Left colon (tissue), 2 donors: ENCODE measurements around the gene APOOL. TPM values are rescaled to one million over a fixed set of nuclear protein-coding genes. Genes with fewer than 3 reads are reported as not detected.
"Not testable (repeated sequence)": the region's sequence is repeated elsewhere in the genome, so short reads cannot be mapped to it uniquely, and the experiment has no call there.

Experiments
- ATAC-seq: fragments of 200-7000 bp; cut with Tn5 transposase; one replicate; pipeline ENCODE4 v1.9.1; 2020; ENCODE audit warnings: mild to moderate bottlenecking, moderate library complexity
- DNase-seq, 2 donors: peaks; one replicate each; pipeline ENCODE4 v3.0.0-alpha.2; 2020
- intact Hi-C, 2 donors: fragments of 100-400 bp; cut with DNase I in 1 of 2; cut with micrococcal nuclease in 1 of 2; formaldehyde crosslinking; loops; one replicate each; pipeline versions ENCODE4 v1.11.2 to v1.14.0; 2022; cut with DNase I, micrococcal nuclease
- long read RNA-seq: library from polyadenylated mRNA; unstranded; transcript quantifications from one replicate; pipeline ENCODE4 v2.0.0, GENCODE V29; 2021
- total RNA-seq, 2 donors: library from RNA; stranded (reverse); fragmentation: NEBNext Ultra II Directional; extraction: Animal tissue kit (Norgen Biotek cat#: 25700); gene quantifications; one replicate each; pipeline ENCODE4 v1.2.1, GENCODE V29; 2021
- donor health status: DM: no; HTN: no; CAD: no.
- donor health status: DM: yes; HTN: yes; CAD: no.

APOOL gene
- total RNA-seq, result 10 to 100 TPM; 22.8 to 24.4 TPM
- long read RNA-seq, partial matches to known transcripts, result 1 of 6 reads
- long read RNA-seq, other reads (novel, unspliced or antisense), result 5 of 6 reads

DNA sequence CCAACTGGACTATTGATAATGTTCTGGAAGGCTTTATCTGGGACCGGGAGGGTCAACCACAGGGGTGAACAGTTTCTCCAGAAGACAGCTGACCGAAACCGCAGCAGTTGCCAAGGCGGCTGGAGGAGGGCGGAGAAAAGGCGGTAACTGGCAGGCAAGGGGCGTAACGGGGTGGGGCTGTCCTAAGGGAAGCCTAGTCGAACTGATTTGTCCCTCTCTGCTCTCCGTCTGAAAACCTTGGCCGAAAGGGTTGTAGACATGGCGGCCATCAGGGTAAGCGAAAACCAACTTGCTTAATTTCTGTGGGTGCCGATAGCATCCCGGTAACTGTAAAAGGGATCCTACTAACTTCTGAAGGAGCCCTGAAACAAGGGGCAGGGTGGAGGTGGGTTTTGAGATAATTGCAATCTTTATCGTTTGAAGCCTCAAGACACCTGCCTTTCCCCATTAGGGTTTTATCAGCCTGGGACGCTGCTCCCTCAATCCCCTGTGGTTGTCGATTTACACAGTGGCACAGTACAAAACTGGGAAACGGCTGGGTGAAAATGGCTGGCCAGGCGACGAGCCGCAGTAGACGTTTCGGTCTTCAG, at the start of gene APOOL:
APOOL (plus strand) TSS at position 223 of the 590 bp plus-strand sequence; CDS start at position 259, 36 bp downstream.
- DNase-seq, result peak; percentile 87 to 90
- ATAC-seq, result peak; percentile 99
- intact Hi-C loops, result no loop called here

- ATAC-seq (no peak), DNase-seq (no peak)
- intact Hi-C loops, result no loop called here
Measured at GRCh38 chrX:84956304-84956703, 47.4 kb upstream of the APOOL start.

GRCh38 chrX:84974803-84975202, 28.9 kb upstream of the APOOL start:
- ATAC-seq (no peak), DNase-seq (no peak)
- intact Hi-C loops, result no loop called here

DNA sequence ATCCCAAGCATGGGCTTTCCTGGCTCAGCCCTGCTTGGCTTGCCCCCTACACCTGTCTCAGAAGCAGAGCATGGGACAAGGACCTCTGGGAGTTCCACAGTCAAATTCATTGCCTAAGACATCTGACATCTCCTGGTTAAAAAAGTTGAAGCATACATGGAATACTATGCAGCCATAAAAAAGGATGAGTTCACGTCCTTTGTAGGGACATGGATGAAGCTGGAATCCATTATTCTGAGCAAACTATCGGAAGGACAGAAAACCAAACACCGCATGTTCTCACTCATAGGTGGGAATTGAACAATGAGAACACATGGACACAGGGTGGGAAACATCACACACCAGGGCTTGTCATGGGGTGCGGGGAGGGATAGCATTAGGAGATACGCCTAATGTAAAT, 11.9 kb upstream of the APOOL start:
- DNase-seq, ATAC-seq, intact Hi-C loops: not testable (repeated sequence)

DNA sequence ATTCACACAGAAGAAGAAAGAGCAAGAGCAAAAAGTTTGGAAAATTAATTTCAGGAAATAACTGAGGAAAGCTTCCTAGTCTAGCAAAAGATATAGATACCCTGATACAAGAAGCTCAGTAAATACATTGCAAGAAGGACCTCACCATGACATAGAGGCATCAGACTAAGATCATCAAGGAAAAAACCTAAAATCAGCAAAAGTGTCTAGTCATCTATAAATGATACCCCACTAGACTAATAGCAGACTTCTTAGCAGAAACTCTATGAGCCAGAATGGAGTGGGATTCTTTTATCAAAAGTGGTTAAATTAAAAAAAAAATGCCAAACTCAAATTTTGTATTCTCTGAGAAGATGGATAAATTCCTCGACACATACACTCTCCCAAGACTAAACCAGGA, 10.5 kb upstream of the APOOL start:
- intact Hi-C loops, result no loop called here
- ATAC-seq (no peak), DNase-seq (no peak)

DNA sequence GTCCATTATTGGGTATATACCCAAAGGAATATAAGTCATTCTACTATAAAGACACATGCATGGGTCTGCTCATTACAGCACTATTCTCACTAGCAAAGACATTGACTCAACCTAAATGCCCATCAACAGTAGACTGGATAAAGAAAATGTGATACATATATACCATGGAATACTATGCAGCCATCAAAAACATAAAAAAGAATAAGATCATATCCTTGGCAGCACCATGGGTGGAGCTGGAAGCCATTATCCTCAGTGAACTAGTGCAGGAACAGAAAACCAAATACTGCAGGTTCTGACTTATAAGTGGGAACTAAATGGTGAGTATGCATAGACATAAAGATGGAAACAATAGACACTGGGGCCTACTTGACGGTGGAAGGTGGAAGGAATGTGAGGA, 2.3 kb upstream of the APOOL start:
- DNase-seq, result no peak
- intact Hi-C loops, result no loop called here
- ATAC-seq, result no peak

DNA sequence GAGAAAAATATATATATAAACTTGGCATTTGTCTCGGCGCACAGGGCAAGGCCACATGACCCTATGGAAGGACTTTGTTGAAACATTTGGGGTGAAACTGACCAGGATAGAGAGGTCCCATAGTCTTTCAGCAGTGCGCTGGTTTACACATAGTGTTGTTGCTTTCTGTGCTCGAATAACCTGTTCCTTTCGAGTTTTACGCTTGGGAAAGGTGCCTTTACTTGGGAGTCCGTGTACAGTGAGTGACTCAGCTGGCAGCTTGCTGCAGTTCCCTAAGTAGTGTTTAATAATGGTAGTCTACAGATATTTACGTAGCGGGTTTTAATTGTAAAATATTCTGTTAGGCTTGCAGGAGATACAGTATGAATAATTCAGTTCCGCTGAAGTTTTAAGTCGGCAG, 578 bp downstream of the APOOL start:
- intact Hi-C loops, result no loop called here
- DNase-seq, result no peak
- ATAC-seq, result peak; percentile 22

GRCh38 chrX:85012098-85012497, 8.4 kb downstream of the APOOL start:
- no peak for ATAC-seq
- no peak for DNase-seq
- intact Hi-C loops, result no loop called here

GRCh38 chrX:85015351-85015750, 11.7 kb downstream of the APOOL start:
- ATAC-seq, DNase-seq, intact Hi-C loops: not testable (repeated sequence)

DNA sequence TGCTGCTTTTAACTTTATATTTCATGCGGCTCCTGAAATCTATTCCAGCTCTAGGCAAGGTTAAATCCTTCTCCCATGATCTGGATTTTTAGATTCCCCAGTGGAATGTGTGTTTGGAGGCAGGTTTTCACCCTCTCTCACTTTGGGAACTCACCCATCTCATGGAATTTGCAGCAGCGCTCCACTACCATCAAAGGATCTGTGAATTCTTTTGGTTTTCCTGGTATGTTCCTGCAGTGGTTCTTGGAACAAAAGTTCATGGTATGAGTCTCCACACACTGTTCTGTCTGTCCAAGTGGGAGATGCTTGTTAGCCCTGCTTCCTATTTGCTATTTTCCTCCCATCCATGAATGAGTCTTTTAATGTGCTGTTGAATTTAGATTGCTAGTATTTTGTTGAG, 14.0 kb downstream of the APOOL start:
- intact Hi-C loops, result no loop called here

GRCh38 chrX:85018471-85018870, 14.8 kb downstream of the APOOL start:
- DNase-seq, result no peak
- intact Hi-C loops, result no loop called here
- no peak for ATAC-seq

More for the DNA sequence above, 14.0 kb downstream of the APOOL start:
- no peak for ATAC-seq
- no peak for DNase-seq

GRCh38 chrX:85020216-85020615, 16.5 kb downstream of the APOOL start:
- ATAC-seq, result no peak
- intact Hi-C loops, result no loop called here
- no peak for DNase-seq

DNA sequence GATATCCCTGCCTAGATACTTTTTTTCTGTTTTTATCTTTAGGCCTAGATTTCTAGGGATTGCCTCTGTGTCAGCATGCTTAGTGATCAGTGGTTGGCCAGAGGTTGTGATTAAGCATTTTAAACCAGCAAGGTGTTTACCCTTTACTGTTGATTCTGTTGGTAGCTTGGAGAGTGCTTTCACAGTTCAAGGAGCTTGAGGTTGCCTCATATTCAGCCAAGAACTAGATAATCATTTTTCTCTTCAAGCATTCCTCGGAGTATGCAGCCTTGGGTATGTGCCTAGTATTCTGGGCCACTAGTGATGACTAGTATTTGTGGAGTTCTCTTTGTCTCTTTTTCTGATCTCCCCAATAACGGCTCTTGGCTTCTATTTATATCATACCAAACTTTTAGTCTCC, 20.4 kb downstream of the APOOL start:
- DNase-seq (no peak), ATAC-seq (no peak)
- intact Hi-C loops, result no loop called here

GRCh38 chrX:85024562-85024961, 20.9 kb downstream of the APOOL start:
- ATAC-seq (no peak), DNase-seq (no peak)
- intact Hi-C loops, result no loop called here

DNA sequence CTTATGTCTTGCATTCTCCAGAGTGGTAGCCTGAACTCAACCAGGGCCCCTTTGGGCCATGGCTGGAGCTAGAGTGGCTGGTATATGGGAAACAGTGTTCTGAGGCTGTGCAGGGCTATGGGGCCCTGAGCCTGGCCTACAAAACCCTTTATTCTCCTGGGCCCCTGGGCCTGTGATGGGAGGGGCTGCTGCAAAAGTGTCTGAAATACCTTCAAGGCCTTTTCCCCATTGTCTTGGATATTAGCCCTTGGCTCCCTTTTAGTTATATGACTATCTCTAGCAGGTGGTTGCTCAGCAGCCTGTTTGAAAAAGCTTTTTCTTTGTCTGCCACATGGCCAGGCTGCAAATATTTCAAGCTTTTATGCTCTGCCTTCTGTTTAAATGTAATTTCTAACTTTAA, 22.5 kb downstream of the APOOL start:
- DNase-seq (no peak), ATAC-seq (no peak)
- intact Hi-C loops, result no loop called here

GRCh38 chrX:85029043-85029442, 25.4 kb downstream of the APOOL start:
- ATAC-seq, result peak; percentile 75
- intact Hi-C loops, result no loop called here
- DNase-seq, result no peak

- intact Hi-C loops, result no loop called here
- DNase-seq (no peak), ATAC-seq (no peak)
Measured at GRCh38 chrX:85031505-85031904, 27.8 kb downstream of the APOOL start.

DNA sequence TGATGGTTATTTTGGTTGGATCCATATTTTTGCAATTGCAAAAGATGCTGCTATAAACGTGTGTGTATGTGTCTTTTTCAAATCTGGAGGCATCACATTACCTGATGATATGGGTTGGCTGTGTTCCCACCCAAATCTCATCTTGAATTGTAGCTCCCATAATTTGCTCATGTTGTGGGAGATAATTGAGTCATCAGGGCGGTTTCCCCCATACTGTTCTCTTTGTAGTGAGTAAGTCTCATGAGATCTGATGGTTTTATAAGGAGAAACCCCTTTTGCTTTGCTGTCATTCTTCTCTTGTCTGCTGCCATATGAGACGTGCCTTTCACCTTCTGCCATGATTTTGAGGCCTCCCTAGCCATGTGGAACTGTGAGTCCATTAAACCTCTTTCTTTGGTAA, 33.4 kb downstream of the APOOL start:
- intact Hi-C loops, result no loop called here
- ATAC-seq (no peak), DNase-seq (no peak)

DNA sequence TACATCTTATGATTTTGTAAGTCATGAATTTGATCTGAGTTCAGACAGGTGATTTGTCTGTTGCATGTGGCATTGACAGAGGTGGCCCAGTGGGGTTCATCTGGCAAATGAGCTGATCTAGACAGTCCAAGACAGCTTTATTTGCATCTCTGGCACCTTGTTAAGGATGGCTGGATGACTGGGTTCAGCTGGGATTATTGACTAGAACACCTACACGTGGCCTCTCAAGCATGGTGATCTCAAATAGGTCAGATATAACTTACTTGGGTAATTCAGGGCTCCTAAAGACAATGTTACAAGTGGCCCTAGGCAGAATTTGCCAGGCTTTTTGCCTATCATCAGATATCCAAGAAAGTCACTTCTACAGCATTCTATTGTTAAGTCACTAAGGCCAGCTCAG, 48.0 kb downstream of the APOOL start:
- DNase-seq (no peak), ATAC-seq (no peak)

GRCh38 chrX:85052205-85052604, 48.5 kb downstream of the APOOL start:
- DNase-seq (no peak), ATAC-seq (no peak)
- intact Hi-C loops, result no loop called here

More for the DNA sequence above, 48.0 kb downstream of the APOOL start:
- intact Hi-C loops, result no loop called here

DNA sequence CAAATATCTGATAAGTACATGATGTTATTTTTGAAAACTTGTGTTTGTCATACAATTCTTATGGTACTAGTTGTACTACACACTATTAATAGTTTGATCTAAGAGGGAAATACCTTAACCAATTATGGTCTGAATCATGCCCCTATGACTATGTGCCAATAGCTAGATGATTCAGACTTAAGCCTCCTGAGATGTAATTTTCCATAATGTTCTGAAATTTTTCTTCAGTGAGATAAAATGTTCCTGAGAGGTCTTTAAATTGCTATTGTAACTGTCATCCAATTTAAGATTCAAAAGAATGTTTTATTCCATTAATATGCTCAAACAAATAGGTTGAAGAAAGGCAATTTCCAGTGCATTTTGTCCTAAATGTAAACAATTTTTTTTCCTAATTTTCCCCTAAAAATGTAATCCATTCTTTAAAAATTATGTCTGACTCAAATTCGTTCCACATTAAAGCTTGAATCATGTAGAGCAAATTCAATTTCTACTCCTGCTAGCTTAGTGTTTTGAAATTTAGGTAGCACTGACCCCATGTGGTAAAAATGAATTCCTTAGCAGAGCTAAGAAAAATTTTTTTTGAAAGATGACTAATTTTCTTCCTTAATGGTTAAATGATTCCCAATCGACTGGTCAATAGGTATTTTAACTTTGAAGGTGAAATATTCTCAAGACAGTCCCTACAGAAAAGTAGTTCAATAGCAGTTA, 49.1 kb downstream of the APOOL start:
- ATAC-seq (no peak), DNase-seq (no peak)
- intact Hi-C loops, result no loop called here
